ENCODE measurements around the gene NPAS3.

- TF ChIP-seq CTCF (IDR thresholded peaks at IDR 0.05; ENCODE audit: control extremely low read depth in 1 of 3, insufficient read depth in 1 of 3, low read depth in 1 of 3, low read length in 3 of 3) (no peak), RAD21 (IDR thresholded peaks at IDR 0.05 in 1 of 2, conservative IDR thresholded peaks at IDR 0.05 in 1 of 2; ENCODE audit: low read depth in 2 of 2, low read length in 2 of 2) (no peak), JUND (IDR thresholded peaks at IDR 0.05; ENCODE audit: low read length) (no peak), EZH2 (IDR thresholded peaks at IDR 0.05; ENCODE audit: low read depth, low read length, severe bottlenecking) (no peak), POLR2A (IDR thresholded peaks at IDR 0.05; ENCODE audit: control extremely low read depth in 1 of 2, low read depth in 2 of 2, low read length in 2 of 2) (no peak), BRCA1 (IDR thresholded peaks at IDR 0.05; ENCODE audit: low read depth, low read length) (no peak), ATF2 (IDR thresholded peaks at IDR 0.05; ENCODE audit: low read length) (no peak), CBX5 (IDR thresholded peaks at IDR 0.05; ENCODE audit: low read depth, low read length) (no peak), TEAD4 (IDR thresholded peaks at IDR 0.05; ENCODE audit: low read depth, low read length) (no peak), EGR1 (IDR thresholded peaks at IDR 0.05; ENCODE audit: borderline replicate concordance, low read depth, low read length) (no peak), KDM1A (IDR thresholded peaks at IDR 0.05; ENCODE audit: borderline replicate concordance, low read length) (no peak), POU5F1 (IDR thresholded peaks at IDR 0.05; ENCODE audit: low read depth, low read length) (no peak)
- TF ChIP-seq, protein P1, sequence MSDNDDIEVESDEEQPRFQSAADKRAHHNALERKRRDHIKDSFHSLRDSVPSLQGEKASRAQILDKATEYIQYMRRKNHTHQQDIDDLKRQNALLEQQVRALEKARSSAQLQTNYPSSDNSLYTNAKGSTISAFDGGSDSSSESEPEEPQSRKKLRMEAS (IDR thresholded peaks at IDR 0.05) = no peak
These were observed 147.1 kb downstream of the NPAS3 start for GRCh38 chr14:33085799-33086198.

Data from H1 (cell line).